Superior temporal gyrus (tissue), 1 donor: ENCODE results near the gene MAP3K14.
"Not testable (repeated sequence)": the region's sequence is repeated elsewhere in the genome, so short reads cannot be mapped to it uniquely, and the experiment has no call there.

Experiments used
- DNase-seq: peaks from one replicate; pipeline ENCODE4 v3.0.0-alpha.2; 2016; ENCODE audit errors: extremely low spot score

MAP3K14 gene

GRCh38 chr17:45258981-45259380, 57.8 kb downstream of the MAP3K14 start:
- DNase-seq, result no peak

- no peak for DNase-seq
Observed at GRCh38 chr17:45257115-45257514, 59.7 kb downstream of the MAP3K14 start.

GRCh38 chr17:45256114-45256966, 60.5 kb downstream of the MAP3K14 start:
- DNase-seq, result no peak

- DNase-seq, result no peak
Observed at GRCh38 chr17:45255358-45255757, 61.5 kb downstream of the MAP3K14 start.

GRCh38 chr17:45253879-45254278, 62.9 kb downstream of the MAP3K14 start:
- no peak for DNase-seq

GRCh38 chr17:45253237-45253636, 63.6 kb downstream of the MAP3K14 start:
- not testable (repeated sequence) for DNase-seq

- no peak for DNase-seq
Observed at GRCh38 chr17:45251931-45252330, 64.9 kb downstream of the MAP3K14 start.

GRCh38 chr17:45248132-45248957, 68.5 kb downstream of the MAP3K14 start:
- DNase-seq, result no peak

GRCh38 chr17:45247429-45248131, 69.2 kb downstream of the MAP3K14 start:
- no peak for DNase-seq

- DNase-seq, result no peak
Observed at GRCh38 chr17:45246861-45247428, 69.9 kb downstream of the MAP3K14 start.

GRCh38 chr17:45246338-45246737, 70.5 kb downstream of the MAP3K14 start:
- no peak for DNase-seq

GRCh38 chr17:45244725-45245656, 71.8 kb downstream of the MAP3K14 start:
- DNase-seq, result no peak

- DNase-seq, result no peak
Observed at GRCh38 chr17:45243750-45244149, 73.1 kb downstream of the MAP3K14 start.

- DNase-seq, result no peak
Observed at GRCh38 chr17:45242029-45242414, 74.8 kb downstream of the MAP3K14 start.

- DNase-seq, result no peak
Observed at GRCh38 chr17:45241328-45242028, 75.3 kb downstream of the MAP3K14 start.

GRCh38 chr17:45240905-45241327, 75.9 kb downstream of the MAP3K14 start:
- no peak for DNase-seq

- DNase-seq, result no peak
Observed at GRCh38 chr17:45238155-45238774, 78.6 kb downstream of the MAP3K14 start.

- DNase-seq, result no peak
Observed at GRCh38 chr17:45237686-45238085, 79.1 kb downstream of the MAP3K14 start.

GRCh38 chr17:45236282-45236606, 80.6 kb downstream of the MAP3K14 start:
- DNase-seq, result no peak
